Glomerular endothelial cell (primary cell): Measurements from ENCODE around the gene FRMPD2. TPM values are rescaled to one million over a fixed set of nuclear protein-coding genes. Genes with fewer than 3 reads are reported as not detected.
"Not testable (repeated sequence)": the region's sequence is repeated elsewhere in the genome, so short reads cannot be mapped to it uniquely, and the experiment has no call there.

Experiments used
- DNase-seq: peaks from one replicate; pipeline ENCODE4 v3.0.0-alpha.2; 2011; ENCODE audit warnings: low read depth, low spot score; ENCODE audit errors: extremely low read depth
- total RNA-seq: library from RNA; depleted of rRNA; stranded (reverse); fragments of >200 nt; gene quantifications from 2 replicates; pipeline ENCODE4 v1.2.3, GENCODE V29; 2015

Gene FRMPD2
- total RNA-seq, 1 donor from 2014 or later: not detected

GRCh38 chr10:48209241-48209640 is 65.3 kb downstream of the FRMPD2 start:
- DNase-seq: no peak

- no peak for DNase-seq
Observed at GRCh38 chr10:48207853-48208252, 66.6 kb downstream of the FRMPD2 start.

DNA sequence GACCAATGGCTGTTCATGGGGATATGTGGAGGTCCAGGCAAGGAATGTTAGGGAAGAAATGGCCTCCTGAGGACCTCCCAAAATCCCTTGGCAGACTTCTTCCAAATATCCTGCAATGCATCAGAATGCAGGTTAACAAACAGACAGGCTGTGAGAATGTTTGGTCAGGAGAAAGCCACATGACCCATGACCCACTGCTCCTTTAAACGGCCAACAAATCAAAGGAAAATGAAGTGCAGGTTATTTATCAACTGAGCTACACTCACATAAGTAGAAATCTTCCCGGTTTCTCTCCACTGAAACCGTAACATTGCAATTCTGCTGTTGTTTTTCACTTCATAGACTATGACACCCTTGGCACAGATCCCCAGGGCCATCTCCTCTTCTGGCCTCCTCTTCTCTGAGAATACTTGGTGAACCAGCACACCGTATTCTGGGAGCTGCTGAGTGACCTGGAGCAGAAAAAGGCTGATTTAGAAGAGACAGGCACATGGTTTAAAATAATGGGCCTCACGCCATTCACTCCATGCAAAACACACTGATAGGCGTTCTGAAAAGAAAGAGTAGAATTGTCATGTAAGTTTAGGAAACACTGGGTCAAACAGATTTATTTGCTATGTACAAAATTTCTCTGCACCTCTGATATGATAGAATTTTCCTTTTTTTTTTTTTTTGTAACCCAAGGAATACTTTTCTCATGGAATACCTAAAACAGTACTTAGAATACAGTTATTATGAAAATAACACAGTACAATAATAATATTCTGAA is 67.8 kb downstream of the FRMPD2 start:
- DNase-seq: no peak

DNA sequence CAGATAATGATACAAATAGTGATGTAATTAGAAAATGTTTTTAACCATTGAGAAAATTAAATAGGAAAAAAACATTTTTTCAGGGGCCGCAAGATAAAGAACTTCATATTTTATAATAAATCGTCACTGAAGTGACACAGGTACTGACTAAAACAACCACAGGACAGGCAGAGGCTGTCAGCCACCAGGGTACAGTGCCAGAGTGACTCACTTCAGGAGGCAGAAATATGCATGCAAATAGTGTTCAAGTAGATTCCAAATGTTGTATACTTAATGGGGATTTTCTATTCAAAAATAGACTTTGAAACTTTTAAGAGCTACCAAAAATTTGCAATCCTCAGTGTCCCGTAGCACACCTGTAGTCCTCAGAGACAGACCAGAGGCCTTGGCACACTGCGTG is 68.6 kb downstream of the FRMPD2 start:
- no peak for DNase-seq

GRCh38 chr10:48199580-48200377 is 74.7 kb downstream of the FRMPD2 start:
- DNase-seq: no peak

- DNase-seq: no peak
Observed at GRCh38 chr10:48197236-48197899, 77.1 kb downstream of the FRMPD2 start.

DNA sequence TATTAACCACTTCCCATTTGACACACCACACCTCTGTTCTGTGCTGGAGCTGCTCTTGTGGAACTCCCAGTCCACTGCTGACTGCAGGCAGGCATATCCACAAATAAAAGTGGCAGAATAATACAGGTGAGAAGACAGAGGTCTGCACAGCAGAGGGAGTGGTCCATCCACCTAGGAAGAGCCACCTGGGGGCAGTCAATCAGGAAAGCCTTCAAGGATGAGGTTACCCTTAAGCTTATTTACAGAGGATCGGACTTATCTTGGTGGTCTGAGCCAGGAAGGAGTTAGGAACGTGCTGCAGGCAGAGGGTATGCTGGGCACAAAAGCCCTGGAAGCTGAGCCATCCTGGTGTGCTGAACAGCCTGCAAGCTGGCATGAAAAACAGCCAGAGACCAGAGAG is 78.7 kb downstream of the FRMPD2 start:
- DNase-seq: no peak

- DNase-seq: no peak
Observed at GRCh38 chr10:48194830-48195229, 79.7 kb downstream of the FRMPD2 start.

- DNase-seq: no peak
Observed at GRCh38 chr10:48193556-48193955, 80.9 kb downstream of the FRMPD2 start.

GRCh38 chr10:48192881-48193450 is 81.5 kb downstream of the FRMPD2 start:
- no peak for DNase-seq

DNA sequence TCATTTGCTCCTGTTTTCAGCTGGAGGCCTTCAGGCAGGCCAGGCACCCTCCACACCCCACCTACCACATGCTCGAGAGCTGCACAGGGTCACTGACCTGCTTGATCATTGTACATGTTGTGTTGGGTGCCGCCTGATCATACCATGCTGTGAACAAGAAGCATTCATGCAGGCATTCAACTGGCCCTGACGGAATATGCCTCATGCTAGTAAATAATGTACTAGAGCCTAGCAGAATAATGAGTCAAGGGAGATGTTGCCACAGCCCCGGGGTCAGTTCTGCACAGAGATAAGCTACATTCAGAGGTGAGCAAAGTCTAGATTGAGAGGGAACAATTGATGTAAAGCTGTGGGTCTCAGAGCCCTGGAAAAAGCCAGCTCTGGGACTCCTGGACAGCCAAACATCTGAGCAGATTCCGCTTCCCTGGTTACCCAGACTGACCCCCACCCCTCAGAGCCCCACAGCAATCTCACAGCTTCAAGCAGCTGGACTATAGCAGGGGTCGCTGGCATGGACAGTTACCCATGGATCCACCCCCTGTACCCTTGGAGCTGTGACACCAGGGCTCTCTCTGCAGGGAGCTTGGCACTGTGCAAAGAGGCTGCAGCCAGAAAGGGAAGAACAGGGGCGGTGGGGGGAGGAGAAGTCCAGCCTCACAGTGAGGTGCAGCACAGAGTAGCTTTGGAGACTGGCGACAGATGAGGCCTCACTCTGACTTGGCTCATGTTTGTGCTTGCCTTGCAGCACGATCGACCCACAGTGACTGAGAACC is 86.6 kb downstream of the FRMPD2 start:
- no peak for DNase-seq

DNA sequence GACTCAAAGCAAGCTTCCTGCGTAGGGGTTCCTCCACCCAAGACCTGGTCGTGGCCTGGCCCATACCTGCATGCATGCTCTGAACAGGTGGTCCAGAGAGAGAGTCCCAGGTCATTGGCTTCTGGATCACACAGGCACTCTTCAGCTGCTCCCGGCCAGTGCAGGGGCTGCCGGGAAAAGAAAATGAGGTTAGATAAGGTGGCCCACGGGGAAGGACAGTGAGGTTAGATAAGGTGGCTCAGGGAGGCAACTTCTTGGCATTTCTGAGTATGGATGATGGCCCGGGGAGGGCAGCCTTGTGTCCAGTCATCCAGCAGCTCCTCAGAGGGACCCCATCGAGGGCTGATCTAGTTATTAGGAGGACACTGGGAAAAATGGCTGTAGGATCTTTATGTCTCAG is 87.4 kb downstream of the FRMPD2 start:
- no peak for DNase-seq

DNA sequence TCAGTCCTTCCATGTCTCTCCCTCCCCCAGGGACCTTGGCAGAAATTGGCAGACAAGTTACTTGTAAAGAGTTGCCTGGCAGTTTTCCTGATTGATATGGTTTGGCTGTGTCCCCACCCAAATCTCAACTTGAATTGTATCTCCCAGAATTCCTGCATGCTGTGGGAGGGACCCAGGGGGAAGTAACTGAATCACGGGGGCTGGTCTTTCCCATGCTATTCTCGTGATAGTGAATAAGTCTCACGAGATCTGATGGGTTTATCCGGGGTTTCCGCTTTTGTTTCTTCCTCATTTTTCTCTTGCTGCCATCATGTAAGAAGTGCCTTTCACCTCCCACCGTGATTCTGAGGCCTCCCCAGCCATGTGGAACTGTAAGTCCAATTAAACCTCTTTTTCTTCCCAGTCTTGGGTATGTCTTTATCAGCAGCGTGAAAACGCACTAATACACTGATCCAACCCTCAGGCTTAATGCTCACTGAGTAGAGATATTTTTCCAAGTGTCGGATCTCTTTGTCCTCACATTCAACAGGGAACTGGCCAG is 88.2 kb downstream of the FRMPD2 start:
- DNase-seq: not testable (repeated sequence)

DNA sequence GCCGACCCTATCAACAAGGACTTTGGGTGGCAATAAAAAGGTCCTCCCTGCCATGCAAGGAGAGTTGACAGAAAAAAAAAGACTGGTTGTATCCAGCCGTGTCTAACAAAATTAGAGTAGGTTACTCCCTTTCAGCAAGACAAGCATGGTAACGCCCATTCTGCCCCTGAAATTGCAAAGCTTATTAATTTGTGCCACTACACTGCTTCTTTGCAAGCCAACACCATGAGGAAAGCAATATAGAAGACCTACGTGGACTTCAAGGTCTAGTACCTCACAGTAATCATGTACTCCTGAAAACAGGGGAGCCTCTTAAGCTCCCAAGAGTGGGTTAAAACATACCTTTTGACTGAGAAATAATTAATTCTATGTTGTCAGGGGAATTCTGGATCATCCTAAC is 90.3 kb downstream of the FRMPD2 start:
- DNase-seq: no peak

DNA sequence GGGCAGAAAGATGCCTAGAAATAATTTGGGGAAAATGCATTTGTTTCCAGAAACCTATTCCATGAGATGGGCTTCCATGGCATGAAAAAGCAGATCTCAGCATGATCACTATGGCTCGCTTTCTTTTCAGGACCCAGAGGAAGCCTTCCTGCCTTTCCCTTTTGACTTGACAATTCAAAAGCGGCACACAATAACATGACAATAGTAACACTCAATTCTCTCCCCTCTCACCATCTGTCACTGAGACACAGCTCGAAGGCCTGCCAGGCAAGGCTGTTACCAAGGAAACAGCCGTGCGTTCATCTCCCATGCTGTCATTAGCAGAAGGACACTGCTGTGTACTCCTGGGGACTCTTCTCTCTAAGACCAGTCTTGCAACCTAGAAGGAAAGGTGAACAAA is 101.8 kb downstream of the FRMPD2 start:
- DNase-seq: not testable (repeated sequence)

DNA sequence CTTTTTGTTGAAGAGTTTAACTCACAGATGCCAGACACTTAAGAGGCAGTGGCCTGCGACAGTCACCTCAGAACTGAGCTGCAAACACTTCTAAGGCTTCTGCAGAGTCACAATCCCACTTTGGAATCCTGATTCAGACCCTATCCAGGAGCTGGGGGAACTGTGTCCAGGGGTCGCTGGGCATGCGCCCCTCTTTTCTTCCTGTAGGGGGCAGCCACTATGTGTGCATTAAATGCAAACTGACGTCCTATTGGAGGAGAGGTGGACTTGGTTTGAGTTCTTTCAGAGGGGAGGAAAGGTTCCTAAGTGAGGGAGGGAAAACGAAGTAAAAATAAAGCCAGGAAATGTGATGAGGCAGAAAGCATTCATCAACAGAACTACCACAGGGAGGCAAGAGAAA is 113.8 kb downstream of the FRMPD2 start:
- DNase-seq: not testable (repeated sequence)

DNA sequence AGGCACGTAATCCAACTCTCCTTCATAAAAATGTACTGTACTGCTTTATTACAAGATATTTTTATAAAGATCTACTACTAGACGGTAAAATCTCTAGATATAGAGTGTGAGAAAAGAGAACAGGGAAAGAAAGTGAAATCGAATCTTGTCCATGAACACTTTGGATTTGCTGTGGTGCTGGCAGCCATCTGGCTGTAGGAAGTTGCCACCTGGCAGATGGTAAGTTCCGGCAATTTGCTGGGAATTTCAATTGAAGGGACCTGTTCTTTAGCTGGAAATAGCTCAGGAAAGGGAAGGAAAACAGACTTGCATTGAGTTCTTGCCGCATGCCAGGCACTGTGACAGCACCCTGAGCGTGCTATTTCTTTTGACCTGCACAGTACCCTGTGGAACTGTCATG is 114.3 kb downstream of the FRMPD2 start:
- DNase-seq: not testable (repeated sequence)

GRCh38 chr10:48154211-48155140 is 120.0 kb downstream of the FRMPD2 start:
- not testable (repeated sequence) for DNase-seq

DNA sequence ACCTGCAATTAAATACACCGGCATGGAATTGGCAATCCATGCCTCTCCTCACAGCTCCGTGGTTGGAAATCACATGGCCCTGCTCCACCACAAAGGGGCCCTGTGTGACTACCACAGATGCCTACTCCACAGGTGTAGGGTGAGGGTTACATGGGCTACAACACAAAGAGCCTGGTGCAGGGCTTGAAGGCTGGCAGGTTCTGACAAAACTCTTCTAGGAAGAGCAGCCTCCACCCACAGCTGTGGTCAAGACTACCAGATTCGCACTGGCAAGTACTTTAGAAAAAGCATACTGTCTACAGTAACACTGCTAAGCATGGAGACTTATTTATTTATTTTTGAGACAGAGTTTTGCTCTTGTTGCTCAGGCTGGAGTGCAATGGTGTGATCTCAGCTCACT is 126.9 kb downstream of the FRMPD2 start:
- DNase-seq: not testable (repeated sequence)
